ENCODE data around the gene ANKFN1.

ANKFN1 gene

DNA sequence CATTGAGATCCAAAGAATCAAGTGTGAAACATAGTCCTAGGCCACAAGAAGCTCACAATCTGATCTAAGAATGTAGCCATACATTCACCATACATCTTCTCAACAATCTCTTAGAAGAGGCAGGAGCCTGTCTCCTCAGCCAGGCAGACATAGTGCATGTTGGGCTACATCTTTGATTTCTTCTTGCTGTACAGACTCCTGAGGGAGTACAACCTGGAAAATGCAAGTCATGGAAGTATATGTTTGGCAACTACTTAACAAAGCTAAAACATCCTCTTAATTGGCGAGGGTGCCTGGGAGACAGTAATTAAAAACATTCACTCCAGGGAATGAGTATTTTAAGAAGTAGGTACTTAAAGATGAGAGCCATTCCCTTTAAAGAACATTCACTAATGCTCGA, 361.0 kb downstream of the ANKFN1 start:
- DNase-seq: no peak

DNA sequence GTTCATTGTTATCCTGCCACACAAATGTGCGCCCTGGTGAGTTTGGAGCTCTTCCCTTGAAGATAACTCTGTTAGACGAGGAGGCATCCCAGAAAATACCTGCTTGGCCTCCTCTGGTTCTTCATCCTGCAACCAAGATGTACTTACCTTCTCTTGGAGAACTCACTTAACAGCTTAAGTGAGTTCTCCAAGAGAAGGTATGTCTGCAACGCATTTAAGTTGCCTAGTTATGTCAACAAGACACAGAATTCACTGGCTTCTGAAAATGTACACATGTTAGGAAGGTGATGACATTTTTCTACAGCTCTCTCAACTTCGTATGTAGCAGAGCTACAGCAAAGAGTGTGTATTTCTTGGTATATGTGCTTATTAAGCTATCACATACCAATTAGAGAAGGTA, 361.6 kb downstream of the ANKFN1 start:
- no peak for DNase-seq

DNA sequence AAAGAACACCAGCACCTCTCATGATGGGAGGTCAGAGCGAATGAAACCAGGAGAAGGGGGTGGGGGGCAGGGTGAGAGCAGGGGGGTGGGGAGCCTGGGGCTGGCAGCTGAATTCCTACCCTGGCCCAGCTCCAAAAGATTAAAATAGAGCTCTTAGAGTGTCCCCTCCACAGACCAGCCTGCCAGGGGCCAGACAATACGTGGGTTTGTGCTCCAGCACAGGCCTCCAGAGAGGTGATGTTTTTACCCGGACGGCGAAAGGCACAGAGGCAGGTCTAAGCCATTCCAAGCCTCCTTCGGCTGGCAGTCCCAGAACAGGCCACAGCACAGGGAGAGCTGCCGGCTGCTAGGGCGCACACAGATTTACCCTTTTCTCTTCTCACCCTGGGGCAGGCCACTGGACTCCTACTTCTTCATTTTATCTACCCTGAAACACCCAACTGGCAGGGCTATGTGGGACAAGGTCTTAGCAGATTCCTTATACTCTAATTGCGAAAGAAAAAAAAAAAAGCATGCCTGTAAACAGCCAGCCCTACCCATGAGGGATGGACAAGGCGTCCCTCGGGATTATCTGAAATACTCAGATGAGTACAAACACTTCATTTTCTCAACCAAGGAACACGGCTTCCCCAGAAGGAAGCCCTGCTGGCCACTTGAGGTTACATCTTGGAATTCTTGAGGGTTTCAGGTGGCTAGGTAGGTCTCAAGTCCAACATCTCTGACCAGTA, 368.3 kb downstream of the ANKFN1 start:
- no peak for DNase-seq

DNA sequence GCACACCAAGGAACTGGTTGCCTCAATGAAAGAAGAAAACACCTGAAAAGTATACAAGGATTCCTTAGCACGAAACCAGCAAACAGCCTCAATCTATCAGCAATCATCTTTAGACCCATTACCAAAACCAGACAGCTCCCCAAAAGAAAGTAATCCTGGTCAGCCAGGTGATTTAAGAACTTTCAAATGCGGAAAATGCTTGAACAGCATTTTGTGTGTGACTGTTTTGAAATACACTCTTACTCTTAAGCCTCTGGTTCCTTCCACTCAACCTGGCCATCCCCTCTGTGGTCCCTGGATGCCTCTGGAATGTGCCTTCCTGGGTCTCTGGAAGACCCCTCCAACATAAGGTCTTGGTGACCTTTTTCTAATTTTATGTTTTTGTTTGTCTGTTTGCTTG, 369.8 kb downstream of the ANKFN1 start:
- DNase-seq: no peak

DNA sequence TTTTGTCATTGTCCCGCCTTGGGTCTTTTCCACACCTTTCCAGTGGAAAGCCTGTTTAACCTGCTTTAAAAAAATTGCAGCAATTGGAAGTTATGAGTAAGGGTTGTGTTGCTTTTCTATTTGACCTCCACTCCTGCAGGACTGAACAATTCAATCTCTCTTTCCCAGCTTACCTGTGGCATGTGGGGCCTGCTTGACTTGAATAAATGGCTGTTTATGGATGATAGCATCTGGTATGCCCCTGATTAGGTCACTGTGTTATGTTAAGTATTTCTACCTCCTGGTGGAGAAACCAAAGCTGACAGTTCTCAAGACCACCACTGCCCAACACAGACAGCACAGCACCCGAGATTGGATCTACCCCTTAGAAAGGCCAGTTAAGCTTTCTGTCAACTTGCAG, 375.4 kb downstream of the ANKFN1 start:
- no peak for DNase-seq

DNA sequence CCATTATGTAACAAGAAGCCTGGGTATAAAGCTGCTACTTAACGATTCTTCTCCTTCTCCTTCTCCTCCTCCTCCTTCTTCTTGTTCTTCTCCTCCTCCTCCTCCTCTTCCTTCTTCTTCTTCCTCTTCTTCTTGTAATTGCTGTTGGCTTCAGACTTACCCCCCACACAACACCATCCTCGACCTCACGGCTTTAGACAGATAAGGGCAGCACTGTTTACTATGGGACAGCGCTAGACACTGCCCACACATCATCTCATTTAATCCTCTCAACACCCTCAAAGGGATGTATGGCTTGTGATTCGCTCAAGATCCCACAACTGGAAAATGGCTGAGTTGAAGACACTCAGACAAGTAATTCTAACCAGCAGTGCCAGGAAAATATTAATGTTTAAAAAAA, 379.7 kb downstream of the ANKFN1 start:
- no peak for DNase-seq

DNA sequence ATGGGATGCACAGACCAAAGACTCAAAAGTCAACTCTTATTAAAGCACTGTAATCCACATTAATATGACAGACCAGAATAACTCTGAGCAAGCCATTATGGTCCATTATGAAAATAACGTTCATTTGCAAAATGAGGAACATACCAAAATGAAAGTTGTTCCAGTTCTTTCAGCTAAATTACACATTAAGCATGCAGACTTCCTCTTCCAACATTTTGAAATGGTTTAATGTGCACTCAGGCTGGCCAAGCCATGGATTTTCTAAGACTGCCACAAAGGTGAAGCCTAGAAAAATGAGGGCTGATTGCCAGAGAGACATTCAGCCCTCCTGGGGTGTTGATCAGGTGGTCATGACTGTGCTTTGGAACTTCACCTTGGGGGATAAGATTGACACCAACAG, 383.5 kb downstream of the ANKFN1 start:
- DNase-seq: no peak

DNA sequence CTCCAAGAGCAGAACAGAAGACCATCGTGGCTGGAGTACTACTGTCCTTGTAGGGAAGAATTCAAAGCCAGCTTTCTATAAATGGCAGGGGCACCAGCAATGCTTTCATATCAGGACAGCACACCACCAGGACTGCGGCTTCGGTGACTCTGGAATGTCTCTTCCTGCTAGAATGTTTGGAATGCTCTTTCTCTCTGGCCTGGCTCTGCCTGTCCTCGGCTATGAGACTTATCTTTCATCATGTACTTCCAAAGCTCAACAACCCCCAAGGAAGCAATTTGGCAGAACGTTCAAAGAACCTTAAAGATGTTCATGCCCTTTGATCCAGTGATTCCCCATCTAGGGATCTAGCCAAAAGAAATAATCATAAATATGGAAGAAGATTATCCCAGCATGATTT, 387.6 kb downstream of the ANKFN1 start:
- no peak for DNase-seq

DNA sequence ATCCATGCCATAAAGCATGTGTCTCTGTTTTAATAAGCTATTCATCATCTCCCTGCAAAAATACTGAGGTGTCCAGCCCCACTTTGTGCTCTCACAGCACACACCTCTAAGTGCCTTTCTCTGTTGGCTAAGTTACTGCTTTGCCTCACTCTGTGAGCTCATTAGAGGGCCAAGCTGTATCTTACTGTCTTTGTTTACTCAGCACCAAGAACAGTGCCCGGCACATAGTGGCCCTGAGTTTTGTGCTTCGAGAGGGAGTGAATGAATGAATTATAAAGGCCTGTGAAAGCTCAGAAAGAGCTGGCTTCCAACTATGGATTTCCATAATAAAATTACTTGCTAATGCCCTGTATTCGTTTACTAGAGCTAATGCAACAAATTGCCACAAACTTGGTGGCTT, 390.0 kb downstream of the ANKFN1 start:
- DNase-seq: no peak

DNA sequence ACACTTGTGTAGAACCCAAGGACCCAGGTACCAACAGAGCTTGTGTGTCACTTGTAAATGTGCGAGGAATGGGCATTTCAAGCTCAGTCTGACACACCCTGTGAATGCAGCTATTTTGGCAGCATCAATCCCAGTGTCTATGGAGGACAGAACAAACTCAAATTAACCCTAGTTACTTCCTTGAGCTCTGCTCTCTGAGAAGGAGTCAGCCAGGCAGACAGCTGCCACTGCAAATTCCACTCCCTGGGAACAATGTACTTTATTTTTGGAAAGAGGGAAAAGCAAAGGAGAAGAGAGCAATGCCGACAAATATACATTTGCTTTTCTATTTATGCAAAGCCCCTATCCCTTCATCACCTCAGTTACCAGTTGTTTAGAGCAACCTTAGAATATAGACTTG, 391.8 kb downstream of the ANKFN1 start:
- no peak for DNase-seq

DNA sequence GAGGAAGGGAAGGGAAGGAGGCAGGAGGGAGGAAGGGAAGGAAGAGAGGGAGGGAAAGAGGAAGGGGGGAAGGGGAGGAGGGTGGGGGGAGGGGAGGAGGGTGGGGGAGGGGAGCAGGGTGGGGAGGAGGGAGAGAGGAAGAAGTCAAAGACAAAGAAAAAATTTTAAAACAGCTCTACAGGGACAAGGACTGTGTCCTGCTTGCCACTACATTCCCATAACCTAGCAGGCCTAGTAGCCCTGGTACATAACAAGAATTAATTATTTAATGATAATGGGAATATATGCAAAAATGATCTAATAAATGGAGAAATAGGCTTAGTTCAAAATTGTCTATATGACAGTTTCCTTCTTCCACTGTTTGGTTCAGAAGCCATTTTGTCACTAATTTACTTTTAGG, 392.7 kb downstream of the ANKFN1 start:
- no peak for DNase-seq

DNA sequence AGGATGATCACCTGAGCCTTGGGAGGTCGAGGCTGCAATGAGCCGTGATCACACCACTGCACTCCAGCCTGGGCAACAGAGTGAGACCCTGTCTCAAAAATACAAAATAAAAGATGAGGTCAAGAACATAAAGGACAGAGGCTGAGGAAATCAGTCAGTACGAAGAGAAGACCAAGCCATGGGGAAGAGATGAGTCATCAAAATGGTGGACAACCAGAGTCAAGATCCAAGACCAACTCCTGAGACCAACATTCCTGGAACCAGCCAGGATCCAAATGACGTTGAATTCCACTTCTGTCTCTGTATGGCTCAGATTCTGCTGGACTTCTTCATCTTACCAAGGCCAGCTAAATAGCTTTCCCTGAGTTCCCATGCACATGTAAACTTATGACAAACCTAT, 395.4 kb downstream of the ANKFN1 start:
- no peak for DNase-seq

DNA sequence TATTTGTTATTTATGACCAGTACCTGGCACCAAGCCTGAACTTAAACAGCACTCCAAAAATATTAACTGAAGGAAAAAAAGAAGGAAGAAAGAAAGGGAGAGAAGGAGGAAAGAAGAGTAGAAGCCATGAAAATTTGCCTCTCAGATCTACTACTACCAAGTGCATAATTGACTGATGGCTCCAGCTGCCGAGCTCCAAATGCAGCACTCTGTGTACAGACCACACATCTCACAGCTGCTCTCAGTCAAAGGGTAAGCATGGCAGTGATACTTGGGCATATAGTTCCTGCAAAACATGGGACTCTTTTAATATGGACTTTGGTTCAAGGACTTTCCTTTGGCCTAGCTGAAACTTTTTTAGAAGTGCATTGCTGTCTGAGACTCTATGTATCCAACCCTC, 396.2 kb downstream of the ANKFN1 start:
- no peak for DNase-seq

DNA sequence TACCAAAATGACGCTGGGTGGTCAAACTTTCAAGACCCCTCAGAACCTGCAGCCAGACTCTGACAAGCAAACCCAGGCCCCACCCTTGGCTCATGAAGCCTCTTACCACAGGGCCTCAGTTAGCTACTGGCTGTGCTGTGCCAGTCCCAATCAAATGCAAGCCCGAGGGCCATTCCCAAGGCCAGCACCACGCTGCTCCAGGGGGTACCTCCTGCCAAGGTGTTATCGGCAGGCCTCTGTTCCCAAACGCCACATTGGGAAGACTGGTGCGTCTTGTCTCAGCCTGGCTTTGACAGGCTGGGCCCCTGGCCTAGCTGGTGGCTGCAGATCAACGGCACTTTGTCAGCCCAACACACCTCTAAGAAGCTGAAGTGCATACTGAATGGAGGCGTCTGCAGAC, 404.4 kb downstream of the ANKFN1 start:
- no peak for DNase-seq

DNA sequence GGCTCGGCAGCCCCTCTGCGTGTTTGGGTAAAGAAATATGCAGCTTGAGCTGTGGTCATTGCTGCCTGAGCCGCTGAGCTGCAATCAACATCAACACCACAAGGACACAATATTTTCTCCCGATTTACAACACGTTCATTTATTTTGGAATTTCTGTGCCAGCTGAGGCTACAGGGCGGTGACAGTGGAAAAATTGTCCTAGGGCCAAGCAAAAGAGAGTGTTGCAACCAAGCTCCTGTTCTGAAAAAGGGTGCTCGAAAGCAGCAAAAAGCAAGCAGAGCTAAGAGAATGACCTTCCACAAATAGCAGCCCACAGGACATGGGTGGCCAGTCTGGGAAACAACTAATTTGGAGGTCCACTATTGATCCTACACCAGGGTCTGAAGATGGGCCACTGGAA, 404.8 kb downstream of the ANKFN1 start:
- no peak for DNase-seq
